Gastrocnemius medialis (tissue), 4 donors: ENCODE measurements around the gene GSTM3. TPM values are rescaled to one million over a fixed set of nuclear protein-coding genes. Genes with fewer than 3 reads are reported as not detected.
A peak's percentile ranks its signal among the peaks of the same experiment; 100 is the strongest.

ENCODE experiments used
- ATAC-seq, 2 donors: fragments of 150-250 bp; one replicate each; pipeline ENCODE4 v1.9.1; 2016
- DNase-seq, 2 donors: peaks; one replicate each; pipeline ENCODE4 v3.0.0-alpha.2; 2019
- H3K27ac ChIP-seq, 4 donors: fragments of 200-600 bp; sonication (generic); 1 replicate in 1 of 4; 2 replicates in 3 of 4; pipeline ENCODE4 v1.5.1; 2016 to 2018; ENCODE audit warnings: mild to moderate bottlenecking in 2 of 4, moderate library complexity in 1 of 4
- H3K27me3 ChIP-seq, 3 donors: fragments of 200-600 bp; sonication (generic) in 2 of 3; 1 replicate in 1 of 3; 2 replicates in 2 of 3; pipeline versions ENCODE4 v1.5.1 to v1.6.0; 2016 to 2019; ENCODE audit warnings: mild to moderate bottlenecking in 1 of 3, moderate library complexity in 1 of 3
- H3K36me3 ChIP-seq, 2 donors: fragments of 200-600 bp; sonication (generic) in 1 of 2; one replicate each; pipeline ENCODE4 v1.5.1; 2017 to 2018
- H3K4me1 ChIP-seq, 2 donors: fragments of 200-600 bp; sonication (generic) in 1 of 2; one replicate each; pipeline ENCODE4 v1.5.1; 2016 to 2017; ENCODE audit warnings: mild to moderate bottlenecking in 2 of 2
- H3K4me3 ChIP-seq, 4 donors: fragments of 200-600 bp; sonication (generic) in 3 of 4; 1 replicate in 1 of 4; 2 replicates in 3 of 4; pipeline ENCODE4 v1.5.1; 2016 to 2019; ENCODE audit warnings: mild to moderate bottlenecking in 2 of 4
- H3K9me3 ChIP-seq, 3 donors: fragments of 200-600 bp; sonication (generic) in 2 of 3; 1 replicate in 1 of 3; 2 replicates in 2 of 3; pipeline ENCODE4 v1.5.1; 2016 to 2019
- POLR2A ChIP-seq, 2 donors: fragments of 450-650 bp; IDR thresholded peaks; one replicate each; pipeline ENCODE4 v1.6.1; 2017; ENCODE audit warnings: antibody characterized with exemption in 2 of 2, mild to moderate bottlenecking in 2 of 2, moderate library complexity in 2 of 2
- in situ Hi-C, 4 donors: fragments of 200-750 bp; cut with MboI; loops; one replicate each; pipeline versions ENCODE4 v1.15.0 to v1.8.0; 2017; ENCODE audit warnings: low sequenced_read_pairs in 4 of 4
- intact Hi-C: fragments of 100-400 bp; cut with DNase I; formaldehyde crosslinking; loops from one replicate; pipeline ENCODE4 v1.15.1; 2023; ENCODE audit warnings: low total_unique reads
- total RNA-seq, 4 donors: library from RNA; depleted of rRNA; stranded (reverse); fragments of >200 nt; gene quantifications; one replicate each; pipeline versions ENCODE4 v1.1.0 to v1.2.3, GENCODE V29; 2016
- TF ChIP-seq, protein P1 (sequence below), 5 experiments: fragments of 450-650 bp in 3 of 5; fragments of 200-600 bp in 2 of 5; sonication (generic) in 2 of 5; IDR thresholded peaks in 4 of 5; conservative IDR thresholded peaks in 1 of 5; 1 replicate in 4 of 5; 2 replicates in 1 of 5; pipeline ENCODE4 v1.5.1; 2016 to 2019; ENCODE audit warnings: antibody characterized with exemption in 5 of 5, mild to moderate bottlenecking in 3 of 5, moderate library complexity in 3 of 5

GSTM3 gene
- total RNA-seq, 4 donors from 2014 or later = 54.2 to 85.6 (median 71.8) TPM

DNA sequence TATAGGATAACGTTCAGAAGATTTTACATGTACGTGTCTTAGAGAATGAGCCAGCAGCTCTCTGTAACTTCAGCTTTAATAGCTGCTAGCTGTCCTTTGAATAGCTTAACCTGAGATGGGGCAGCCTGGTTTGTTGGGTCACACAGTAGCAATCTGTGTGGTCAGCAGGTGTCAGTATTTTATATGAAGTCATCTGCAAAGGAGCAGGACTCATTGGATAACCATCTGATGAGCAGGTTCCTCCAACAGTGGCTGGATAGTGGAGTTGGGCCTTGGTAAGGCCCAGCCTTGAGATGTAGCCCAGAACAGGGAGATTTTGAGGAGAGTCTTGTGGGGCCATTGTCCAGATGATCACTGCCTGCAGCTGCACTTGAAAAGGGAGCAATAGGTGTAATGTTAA, 22.3 kb downstream of the GSTM3 start:
- TF ChIP-seq, protein P1, sequence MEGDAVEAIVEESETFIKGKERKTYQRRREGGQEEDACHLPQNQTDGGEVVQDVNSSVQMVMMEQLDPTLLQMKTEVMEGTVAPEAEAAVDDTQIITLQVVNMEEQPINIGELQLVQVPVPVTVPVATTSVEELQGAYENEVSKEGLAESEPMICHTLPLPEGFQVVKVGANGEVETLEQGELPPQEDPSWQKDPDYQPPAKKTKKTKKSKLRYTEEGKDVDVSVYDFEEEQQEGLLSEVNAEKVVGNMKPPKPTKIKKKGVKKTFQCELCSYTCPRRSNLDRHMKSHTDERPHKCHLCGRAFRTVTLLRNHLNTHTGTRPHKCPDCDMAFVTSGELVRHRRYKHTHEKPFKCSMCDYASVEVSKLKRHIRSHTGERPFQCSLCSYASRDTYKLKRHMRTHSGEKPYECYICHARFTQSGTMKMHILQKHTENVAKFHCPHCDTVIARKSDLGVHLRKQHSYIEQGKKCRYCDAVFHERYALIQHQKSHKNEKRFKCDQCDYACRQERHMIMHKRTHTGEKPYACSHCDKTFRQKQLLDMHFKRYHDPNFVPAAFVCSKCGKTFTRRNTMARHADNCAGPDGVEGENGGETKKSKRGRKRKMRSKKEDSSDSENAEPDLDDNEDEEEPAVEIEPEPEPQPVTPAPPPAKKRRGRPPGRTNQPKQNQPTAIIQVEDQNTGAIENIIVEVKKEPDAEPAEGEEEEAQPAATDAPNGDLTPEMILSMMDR (IDR thresholded peaks at IDR 0.05 in 4 of 5, conservative IDR thresholded peaks at IDR 0.05 in 1 of 5) = no peak
- TF ChIP-seq POLR2A (IDR thresholded peaks at IDR 0.05) = no peak
- in situ Hi-C loops (no loop called here), intact Hi-C loops (loop anchor here (5.0 kb wide), 1 partner anchor 54 kb away; no protein-coding TSS in a partner anchor)
- no peaks in the 10 kb centered on the region for H3K4me1 ChIP-seq
- no peaks in the 10 kb centered on the region for H3K9me3 ChIP-seq
- H3K27me3 ChIP-seq = no peaks in the 10 kb centered on the region
- DNase-seq (no peak), ATAC-seq (peak; percentile 42 to 69)
- H3K27ac ChIP-seq = no peak overlapping the region
- no peaks in the 10 kb centered on the region for H3K36me3 ChIP-seq
- H3K4me3 ChIP-seq = no peak overlapping the region

DNA sequence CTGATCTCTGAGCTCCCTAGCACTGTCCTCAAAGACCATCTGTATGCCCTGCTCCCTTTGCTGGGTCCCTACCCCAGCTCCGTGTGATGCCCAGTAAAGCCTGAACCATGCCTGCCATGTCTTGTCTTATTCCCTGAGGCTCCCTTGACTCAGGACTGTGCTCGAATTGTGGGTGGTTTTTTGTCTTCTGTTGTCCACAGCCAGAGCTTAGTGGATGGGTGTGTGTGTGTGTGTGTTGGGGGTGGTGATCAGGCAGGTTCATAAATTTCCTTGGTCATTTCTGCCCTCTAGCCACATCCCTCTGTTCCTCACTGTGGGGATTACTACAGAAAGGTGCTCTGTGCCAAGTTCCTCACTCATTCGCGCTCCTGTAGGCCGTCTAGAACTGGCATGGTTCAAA, 23.1 kb downstream of the GSTM3 start:
- H3K9me3 ChIP-seq = no peaks in the 10 kb centered on the region
- intact Hi-C loops = loop anchor here (5.0 kb wide), 1 partner anchor 55 kb away; no protein-coding TSS in a partner anchor
- H3K4me1 ChIP-seq = no peaks in the 10 kb centered on the region
- H3K27ac ChIP-seq = no peak overlapping the region
- TF ChIP-seq POLR2A (IDR thresholded peaks at IDR 0.05) = no peak
- TF ChIP-seq, protein P1 (IDR thresholded peaks at IDR 0.05 in 4 of 5, conservative IDR thresholded peaks at IDR 0.05 in 1 of 5) = no peak
- no peaks in the 10 kb centered on the region for H3K27me3 ChIP-seq
- DNase-seq (no peak), ATAC-seq (no peak)
- in situ Hi-C loops = no loop called here
- H3K36me3 ChIP-seq = no peaks in the 10 kb centered on the region
- H3K4me3 ChIP-seq = no peak overlapping the region

DNA sequence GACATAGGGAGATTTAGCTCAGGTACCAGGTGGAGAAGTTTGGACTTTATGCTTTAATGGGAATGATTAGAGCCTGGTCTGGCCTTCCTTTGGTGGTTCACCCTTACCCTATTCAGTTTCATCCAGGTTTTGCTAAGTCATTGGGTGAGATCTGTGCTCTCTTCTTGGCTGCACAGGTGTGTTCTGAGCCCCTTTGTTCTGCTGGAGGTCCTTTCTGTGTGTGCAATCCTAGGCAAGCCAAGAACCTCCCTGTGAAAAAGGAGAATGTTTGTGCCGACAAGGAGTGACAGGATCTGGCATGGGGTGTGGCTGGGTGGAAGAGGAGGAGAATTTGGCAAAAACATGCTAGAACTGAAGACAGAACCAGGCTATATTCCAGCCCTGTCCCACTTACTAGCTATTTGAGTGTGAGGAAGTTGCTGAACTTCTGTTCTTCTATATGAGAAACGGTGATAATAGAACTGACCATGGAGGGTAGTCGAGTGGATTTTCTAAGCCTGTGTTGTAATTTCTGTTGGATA, 24.2 kb downstream of the GSTM3 start:
- ATAC-seq (peak in 1 of 2 donors; percentile 21), DNase-seq (no peak)
- Histone ChIP-seq H3K4me3 (no peak overlapping the region), H3K27ac (no peak overlapping the region), H3K27me3 (no peaks in the 10 kb centered on the region), H3K36me3 (no peaks in the 10 kb centered on the region), H3K4me1 (no peaks in the 10 kb centered on the region), H3K9me3 (no peaks in the 10 kb centered on the region)
- TF ChIP-seq, protein P1 (IDR thresholded peaks at IDR 0.05 in 4 of 5, conservative IDR thresholded peaks at IDR 0.05 in 1 of 5) = no peak
- no peak for TF ChIP-seq POLR2A (IDR thresholded peaks at IDR 0.05)
- intact Hi-C loops = loop anchor here (5.0 kb wide), 1 partner anchor 56 kb away; no protein-coding TSS in a partner anchor
- in situ Hi-C loops = no loop called here

DNA sequence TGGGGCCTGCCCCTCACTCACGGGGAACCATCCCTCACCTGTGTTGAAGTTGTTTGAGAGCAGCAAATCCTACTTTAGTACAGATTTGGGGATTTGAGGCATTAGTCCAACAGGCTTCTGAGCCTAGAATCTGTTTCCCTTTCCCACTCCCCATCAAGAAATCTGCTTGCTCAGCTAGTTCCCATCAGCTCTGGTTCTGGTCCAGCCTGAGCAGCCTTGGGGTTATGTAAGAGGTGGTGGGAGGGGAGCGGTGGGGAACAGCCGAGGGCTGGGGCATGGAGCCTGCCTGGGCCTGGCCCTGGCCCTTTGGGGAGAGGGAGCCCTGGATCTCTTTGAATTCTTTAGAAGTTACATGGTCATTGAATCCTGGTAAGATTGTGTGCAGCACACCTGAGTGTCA, 24.7 kb downstream of the GSTM3 start:
- Histone ChIP-seq H3K27ac (no peak overlapping the region), H3K36me3 (no peaks in the 10 kb centered on the region), H3K4me3 (no peak overlapping the region), H3K4me1 (no peaks in the 10 kb centered on the region), H3K9me3 (no peaks in the 10 kb centered on the region), H3K27me3 (no peaks in the 10 kb centered on the region)
- intact Hi-C loops = loop anchor here (5.0 kb wide), 1 partner anchor 56 kb away; no protein-coding TSS in a partner anchor
- in situ Hi-C loops = no loop called here
- DNase-seq (no peak), ATAC-seq (no peak)
- TF ChIP-seq POLR2A (IDR thresholded peaks at IDR 0.05) = no peak
- TF ChIP-seq, protein P1 (IDR thresholded peaks at IDR 0.05 in 4 of 5, conservative IDR thresholded peaks at IDR 0.05 in 1 of 5) = no peak
